K562 (cell line): Measurements from ENCODE around the gene TCF15. TPM values are rescaled to one million over a fixed set of nuclear protein-coding genes. Genes with fewer than 3 reads are reported as not detected.

Experiments
- ASH1L ChIP-seq: fragments of 450-650 bp; IDR thresholded peaks from 2 replicates; pipeline ENCODE4 v1.6.1; 2018; ENCODE audit warnings: borderline replicate concordance, mild to moderate bottlenecking, low read depth; ENCODE audit not compliant: partially characterized antibody
- HLTF ChIP-seq: fragments of 450-650 bp; IDR thresholded peaks from 2 replicates; pipeline ENCODE4 v1.6.1; 2016
- HNRNPH1 ChIP-seq: fragments of 200-400 bp; formaldehyde crosslinking; optimal IDR thresholded peaks from 2 replicates; pipeline ENCODE3; 2017; ENCODE audit warnings: low read depth, mild to moderate bottlenecking, low read length, moderate library complexity
- MCM5 ChIP-seq: fragments of 450-650 bp; IDR thresholded peaks from 2 replicates; pipeline ENCODE4 v1.6.1; 2016; ENCODE audit warnings: low read depth
- MTF1 ChIP-seq: fragments of 250-450 bp; sonication (Bioruptor Pico); IDR thresholded peaks from 2 replicates; pipeline ENCODE4 v1.9.0; 2021; ENCODE audit warnings: moderate library complexity, mild to moderate bottlenecking, inconsistent platforms, borderline replicate concordance
- NEUROD1 ChIP-seq: fragments of 150-350 bp; IDR thresholded peaks from 2 replicates; pipeline ENCODE4 v1.6.1; 2014; ENCODE audit warnings: borderline replicate concordance, low read length, low read depth; ENCODE audit not compliant: partially characterized antibody
- NFYB ChIP-seq: IDR thresholded peaks from 2 replicates; pipeline ENCODE4 v1.6.1; 2011; ENCODE audit warnings: mild to moderate bottlenecking, moderate library complexity; ENCODE audit not compliant: insufficient read length; ENCODE audit errors: extremely low read depth
- OTX1 ChIP-seq: fragments of 450-650 bp; formaldehyde crosslinking; IDR thresholded peaks from 2 replicates; pipeline ENCODE4 v1.4.0; 2022; ENCODE audit warnings: mild to moderate bottlenecking
- RHOXF2B ChIP-seq: fragments of 250-450 bp; sonication (Bioruptor Pico); conservative IDR thresholded peaks from 2 replicates; pipeline ENCODE4 v1.5.1; 2021
- ZNF668 ChIP-seq: fragments of 250-450 bp; sonication (Bioruptor Pico); IDR thresholded peaks from 2 replicates; pipeline ENCODE4 v1.8.0; 2022; ENCODE audit warnings: mild to moderate bottlenecking, inconsistent platforms
- polyA plus RNA-seq, 8 experiments: library from polyadenylated mRNA; depleted of rRNA in 4 of 8; stranded (reverse) in 5 of 8; unstranded in 3 of 8; fragments of >200 nt; fragmentation: Nextera tagmentation in 2 of 8; fragmentation: Illumina TruSeq in 1 of 8; extraction: Ambion mirVana in 2 of 8; extraction: Trizol in 1 of 8; gene quantifications; 2 replicates each; pipeline versions ENCODE4 v1.2.1 to v1.2.3, GENCODE V29; 2011 to 2014; ENCODE audit warnings: inconsistent platforms in 1 of 8, missing spikeins in 1 of 8
- total RNA-seq, 7 experiments: library from RNA; depleted of rRNA in 6 of 7; stranded (reverse); fragments of >200 nt in 6 of 7; fragmentation: Illumina TruSeq in 2 of 7; extraction: Trizol in 2 of 7; gene quantifications; 2 replicates each; pipeline versions ENCODE4 v1.2.1 to v1.2.3, GENCODE V29; 2011 to 2021; ENCODE audit warnings: low replicate concordance in 1 of 7
- TF ChIP-seq, protein P1 (sequence below): IDR thresholded peaks from 2 replicates; pipeline ENCODE4 v1.6.1; 2016; ENCODE audit warnings: missing genetic modification characterization, missing compliant biosample characterization
- TF ChIP-seq, protein P2 (sequence below): fragments of 250-450 bp; sonication (Bioruptor Pico); IDR thresholded peaks from 2 replicates; pipeline ENCODE4 v1.8.0; 2022; ENCODE audit warnings: moderate library complexity, mild to moderate bottlenecking, inconsistent platforms
- TF ChIP-seq, protein P3 (sequence below): sonication (generic); formaldehyde crosslinking; IDR thresholded peaks from 2 replicates; pipeline ENCODE4 v1.4.0; 2020; ENCODE audit warnings: mild to moderate bottlenecking, missing genetic modification reagents
- TF ChIP-seq, protein P4 (sequence below), 2 experiments: IDR thresholded peaks in 1 of 2; conservative IDR thresholded peaks in 1 of 2; 2 replicates each; pipeline ENCODE4 v1.6.1; 2016; ENCODE audit warnings: low read depth in 2 of 2, mild to moderate bottlenecking in 1 of 2, missing compliant biosample characterization in 1 of 2, missing genetic modification characterization in 1 of 2, moderate library complexity in 1 of 2

The TCF15 gene
- total and polyA plus RNA-seq, 9 of the 15 experiments (the other 6 are each of a cell fraction or from before 2014, with no cell fraction given) = 0.04 to 5.0 (median 1.2) TPM

DNA sequence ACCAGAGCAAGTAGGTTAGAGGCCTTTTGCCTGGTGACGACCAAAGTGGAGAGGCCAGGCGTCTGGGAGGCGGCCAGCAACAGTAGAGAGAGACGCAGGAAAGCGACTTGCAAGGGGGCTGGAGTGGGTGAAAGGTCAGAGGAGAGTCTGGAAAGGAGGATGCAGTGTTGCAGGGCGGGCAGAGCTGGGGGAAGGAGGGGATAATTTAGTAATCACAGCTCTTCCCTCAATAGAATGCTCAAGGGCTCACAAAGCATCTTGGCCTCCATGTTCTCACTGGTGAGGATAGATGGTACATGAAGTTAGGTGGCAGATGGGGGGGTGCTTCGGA lies 25.2 kb downstream of the TCF15 start (continued):
- TF ChIP-seq MCM5 (no peak), ASH1L (no peak), OTX1 (CRISPR knock-in tag) (no peak), MTF1 (no peak), HLTF (no peak), RHOXF2B (CRISPR knock-in tag) (no peak), NFYB (no peak), NEUROD1 (no peak), ZNF668 (no peak), HNRNPH1 (no peak)
- TF ChIP-seq, protein P1, sequence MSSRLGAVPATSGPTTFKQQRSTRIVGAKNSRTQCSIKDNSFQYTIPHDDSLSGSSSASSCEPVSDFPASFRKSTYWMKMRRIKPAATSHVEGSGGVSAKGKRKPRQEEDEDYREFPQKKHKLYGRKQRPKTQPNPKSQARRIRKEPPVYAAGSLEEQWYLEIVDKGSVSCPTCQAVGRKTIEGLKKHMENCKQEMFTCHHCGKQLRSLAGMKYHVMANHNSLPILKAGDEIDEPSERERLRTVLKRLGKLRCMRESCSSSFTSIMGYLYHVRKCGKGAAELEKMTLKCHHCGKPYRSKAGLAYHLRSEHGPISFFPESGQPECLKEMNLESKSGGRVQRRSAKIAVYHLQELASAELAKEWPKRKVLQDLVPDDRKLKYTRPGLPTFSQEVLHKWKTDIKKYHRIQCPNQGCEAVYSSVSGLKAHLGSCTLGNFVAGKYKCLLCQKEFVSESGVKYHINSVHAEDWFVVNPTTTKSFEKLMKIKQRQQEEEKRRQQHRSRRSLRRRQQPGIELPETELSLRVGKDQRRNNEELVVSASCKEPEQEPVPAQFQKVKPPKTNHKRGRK (tag) = no peak
- TF ChIP-seq, protein P2, sequence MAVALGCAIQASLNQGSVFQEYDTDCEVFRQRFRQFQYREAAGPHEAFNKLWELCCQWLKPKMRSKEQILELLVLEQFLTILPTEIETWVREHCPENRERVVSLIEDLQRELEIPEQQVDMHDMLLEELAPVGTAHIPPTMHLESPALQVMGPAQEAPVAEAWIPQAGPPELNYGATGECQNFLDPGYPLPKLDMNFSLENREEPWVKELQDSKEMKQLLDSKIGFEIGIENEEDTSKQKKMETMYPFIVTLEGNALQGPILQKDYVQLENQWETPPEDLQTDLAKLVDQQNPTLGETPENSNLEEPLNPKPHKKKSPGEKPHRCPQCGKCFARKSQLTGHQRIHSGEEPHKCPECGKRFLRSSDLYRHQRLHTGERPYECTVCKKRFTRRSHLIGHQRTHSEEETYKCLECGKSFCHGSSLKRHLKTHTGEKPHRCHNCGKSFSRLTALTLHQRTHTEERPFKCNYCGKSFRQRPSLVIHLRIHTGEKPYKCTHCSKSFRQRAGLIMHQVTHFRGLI (CRISPR knock-in tag) = no peak
- TF ChIP-seq, protein P3, sequence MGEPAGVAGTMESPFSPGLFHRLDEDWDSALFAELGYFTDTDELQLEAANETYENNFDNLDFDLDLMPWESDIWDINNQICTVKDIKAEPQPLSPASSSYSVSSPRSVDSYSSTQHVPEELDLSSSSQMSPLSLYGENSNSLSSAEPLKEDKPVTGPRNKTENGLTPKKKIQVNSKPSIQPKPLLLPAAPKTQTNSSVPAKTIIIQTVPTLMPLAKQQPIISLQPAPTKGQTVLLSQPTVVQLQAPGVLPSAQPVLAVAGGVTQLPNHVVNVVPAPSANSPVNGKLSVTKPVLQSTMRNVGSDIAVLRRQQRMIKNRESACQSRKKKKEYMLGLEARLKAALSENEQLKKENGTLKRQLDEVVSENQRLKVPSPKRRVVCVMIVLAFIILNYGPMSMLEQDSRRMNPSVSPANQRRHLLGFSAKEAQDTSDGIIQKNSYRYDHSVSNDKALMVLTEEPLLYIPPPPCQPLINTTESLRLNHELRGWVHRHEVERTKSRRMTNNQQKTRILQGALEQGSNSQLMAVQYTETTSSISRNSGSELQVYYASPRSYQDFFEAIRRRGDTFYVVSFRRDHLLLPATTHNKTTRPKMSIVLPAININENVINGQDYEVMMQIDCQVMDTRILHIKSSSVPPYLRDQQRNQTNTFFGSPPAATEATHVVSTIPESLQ (CRISPR knock-in tag) = no peak
- TF ChIP-seq, protein P4, sequence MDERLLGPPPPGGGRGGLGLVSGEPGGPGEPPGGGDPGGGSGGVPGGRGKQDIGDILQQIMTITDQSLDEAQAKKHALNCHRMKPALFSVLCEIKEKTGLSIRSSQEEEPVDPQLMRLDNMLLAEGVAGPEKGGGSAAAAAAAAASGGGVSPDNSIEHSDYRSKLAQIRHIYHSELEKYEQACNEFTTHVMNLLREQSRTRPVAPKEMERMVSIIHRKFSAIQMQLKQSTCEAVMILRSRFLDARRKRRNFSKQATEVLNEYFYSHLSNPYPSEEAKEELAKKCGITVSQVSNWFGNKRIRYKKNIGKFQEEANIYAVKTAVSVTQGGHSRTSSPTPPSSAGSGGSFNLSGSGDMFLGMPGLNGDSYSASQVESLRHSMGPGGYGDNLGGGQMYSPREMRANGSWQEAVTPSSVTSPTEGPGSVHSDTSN (CRISPR knock-in tag; IDR thresholded peaks at IDR 0.05; ENCODE audit: low read depth) = no peak
- TF ChIP-seq, protein P4 (tag; conservative IDR thresholded peaks at IDR 0.05; ENCODE audit: low read depth) = no peak
